Duodenal mucosa (tissue), 2 donors: ENCODE measurements around the gene LARP7.
A peak's percentile ranks its signal among the peaks of the same experiment; 100 is the strongest.
"Not testable (repeated sequence)": the region's sequence is repeated elsewhere in the genome, so short reads cannot be mapped to it uniquely, and the experiment has no call there.

ENCODE experiments used
- H3K27ac ChIP-seq: one replicate; pipeline ENCODE4 v1.7.0; 2013; ENCODE audit warnings: low read depth, low read length
- H3K27me3 ChIP-seq, 2 donors: one replicate each; pipeline ENCODE4 v1.7.0; 2013; ENCODE audit warnings: low read length in 2 of 2, control low read depth in 1 of 2; ENCODE audit not compliant: insufficient read depth in 2 of 2, control insufficient read depth in 1 of 2
- H3K36me3 ChIP-seq, 2 donors: one replicate each; pipeline ENCODE4 v1.7.0; 2013; ENCODE audit warnings: low read length in 2 of 2, control low read depth in 1 of 2; ENCODE audit not compliant: insufficient read depth in 2 of 2, control insufficient read depth in 1 of 2
- H3K4me1 ChIP-seq, 2 donors: one replicate each; pipeline ENCODE4 v1.7.0; 2013; ENCODE audit warnings: low read length in 2 of 2, control low read depth in 1 of 2; ENCODE audit not compliant: insufficient read depth in 2 of 2, control insufficient read depth in 1 of 2
- H3K4me3 ChIP-seq, 2 donors: one replicate each; pipeline ENCODE4 v1.7.0; 2013; ENCODE audit warnings: low read length in 2 of 2, low read depth in 1 of 2
- H3K9ac ChIP-seq, 2 donors: one replicate each; pipeline ENCODE4 v1.7.0; 2013; ENCODE audit warnings: low read length in 2 of 2, low read depth in 1 of 2
- H3K9me3 ChIP-seq, 2 donors: one replicate each; pipeline ENCODE4 v1.7.0; 2013; ENCODE audit warnings: low read length in 2 of 2, control low read depth in 1 of 2; ENCODE audit not compliant: control insufficient read depth in 1 of 2

LARP7 gene

DNA sequence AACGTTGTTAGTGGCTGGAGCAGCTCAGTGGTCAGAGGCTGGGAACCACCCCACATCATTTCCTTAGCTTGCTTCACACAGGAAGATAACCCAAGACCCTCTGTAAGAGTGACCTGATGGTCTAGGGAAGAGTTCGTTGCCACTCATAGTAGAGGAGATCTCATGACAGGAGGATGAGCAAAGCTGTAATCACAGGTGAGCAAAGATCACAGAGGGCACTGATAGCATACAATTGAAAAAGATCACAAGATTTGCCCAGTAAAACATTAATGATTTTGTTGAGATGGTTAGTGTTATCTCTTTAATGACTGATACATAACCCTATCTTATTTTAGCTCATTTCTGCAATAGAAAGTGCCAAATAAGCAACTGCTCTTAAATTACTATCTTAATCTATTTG, 44.1 kb downstream of the LARP7 start:
- Histone ChIP-seq H3K36me3 (no peaks in the 10 kb centered on the region), H3K4me3 (no peak overlapping the region), H3K4me1 (no peaks in the 10 kb centered on the region), H3K9me3 (no peaks in the 10 kb centered on the region), H3K9ac (no peak overlapping the region), H3K27me3 (no peaks in the 10 kb centered on the region), H3K27ac (no peak overlapping the region)

DNA sequence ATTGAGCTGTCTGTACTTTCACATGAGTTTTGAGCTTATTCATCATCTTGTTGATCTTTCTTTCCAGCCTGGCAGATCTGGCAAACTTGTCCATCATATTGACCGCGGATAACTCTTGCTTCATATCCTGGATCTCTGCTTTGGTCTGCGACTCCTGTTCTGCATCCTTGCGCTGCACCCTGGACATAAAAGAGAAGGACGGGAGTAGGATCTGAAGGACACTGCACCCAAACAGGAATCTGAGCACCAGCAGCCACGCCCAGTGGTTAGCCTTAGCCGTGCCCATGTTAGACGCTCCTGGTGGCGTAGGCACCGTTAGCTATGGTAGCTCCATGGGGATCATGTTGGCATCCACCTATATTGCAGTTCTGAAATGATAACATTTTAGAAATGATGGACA, 56.6 kb downstream of the LARP7 start:
- Histone ChIP-seq H3K4me1 (no peaks in the 10 kb centered on the region), H3K9ac (no peak overlapping the region), H3K36me3 (no peaks in the 10 kb centered on the region), H3K27ac (no peak overlapping the region), H3K4me3 (no peak overlapping the region), H3K9me3 (no peaks in the 10 kb centered on the region), H3K27me3 (no peaks in the 10 kb centered on the region)

DNA sequence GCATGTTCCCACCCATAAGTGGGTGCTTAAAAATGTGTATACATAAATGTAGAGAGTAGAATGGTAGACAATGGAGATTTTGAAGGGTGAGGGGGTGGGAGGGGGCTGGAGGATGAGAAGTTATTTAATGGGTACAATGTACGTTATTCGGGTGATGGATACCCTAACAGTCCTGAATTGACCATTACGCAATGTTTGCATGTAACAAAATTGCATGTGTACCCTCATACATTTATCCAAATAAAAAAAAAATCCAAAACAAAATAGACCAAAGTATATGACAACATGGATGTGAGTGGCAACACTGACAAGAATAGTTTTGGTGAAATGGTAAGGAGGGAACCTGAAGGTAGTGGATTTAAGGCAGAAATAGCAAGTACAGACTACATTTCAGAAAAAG, 63.7 kb downstream of the LARP7 start:
- no peak overlapping the region for H3K9ac ChIP-seq
- H3K27me3 ChIP-seq = peaks cover 11 to 16% of the 10 kb centered on the region in 2 donors

DNA sequence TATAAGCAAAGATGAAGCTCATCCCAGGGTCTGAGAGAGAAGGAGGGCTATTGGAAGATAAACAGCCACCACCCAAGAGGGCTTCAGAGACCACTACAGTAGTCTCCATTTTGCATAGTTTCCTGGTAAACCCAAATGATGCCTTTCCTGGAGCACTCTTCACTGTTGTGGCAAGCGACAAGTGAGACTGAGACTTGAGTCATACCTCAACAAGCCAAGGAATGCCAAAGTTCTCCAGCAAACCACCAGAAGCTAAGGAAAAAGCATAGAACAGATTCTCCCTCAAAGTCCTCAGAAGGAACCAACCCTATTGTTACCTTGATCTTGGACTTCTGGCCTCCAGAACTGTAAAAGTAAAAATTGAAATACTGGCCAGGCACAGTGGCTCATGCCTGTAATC, 65.9 kb downstream of the LARP7 start:
- no peaks in the 10 kb centered on the region for H3K9me3 ChIP-seq
- H3K27ac ChIP-seq = no peak overlapping the region
- H3K36me3 ChIP-seq = no peaks in the 10 kb centered on the region
- peaks cover 28 to 31% of the 10 kb centered on the region in 2 donors for H3K27me3 ChIP-seq
- H3K4me1 ChIP-seq = peaks cover 7 to 9% of the 10 kb centered on the region in 2 donors
- no peak overlapping the region for H3K9ac ChIP-seq
- no peak overlapping the region for H3K4me3 ChIP-seq

More for the DNA sequence above, 63.7 kb downstream of the LARP7 start:
- Histone ChIP-seq H3K4me1 (peaks cover 0 to 3% of the 10 kb centered on the region in 2 donors), H3K4me3 (no peak overlapping the region), H3K36me3 (no peaks in the 10 kb centered on the region), H3K27ac (no peak overlapping the region), H3K9me3 (no peaks in the 10 kb centered on the region)

DNA sequence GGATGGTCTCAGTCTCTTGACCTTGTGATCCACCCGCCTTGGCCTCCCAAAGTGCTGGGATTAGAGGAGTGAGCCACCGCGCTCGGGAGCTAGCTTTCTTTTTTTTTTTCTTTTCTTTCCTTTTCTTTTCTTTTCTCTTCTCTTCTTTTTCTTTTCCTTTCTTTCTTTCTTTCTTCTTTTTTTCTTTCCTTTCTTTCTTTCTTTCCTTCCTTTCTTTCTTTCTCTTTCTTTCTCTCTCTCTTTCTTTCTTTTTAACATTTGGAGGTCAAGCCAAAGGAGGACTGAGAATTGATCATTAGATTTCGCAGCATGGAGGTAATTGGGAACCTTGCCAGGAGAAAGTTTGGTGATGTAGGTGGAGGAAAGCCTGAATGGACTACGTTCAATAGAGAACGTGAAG, 67.4 kb downstream of the LARP7 start:
- Histone ChIP-seq H3K27ac (no peak overlapping the region), H3K4me1 (peaks cover 7 to 9% of the 10 kb centered on the region in 2 donors), H3K27me3 (peaks cover 29 to 32% of the 10 kb centered on the region in 2 donors), H3K4me3 (no peak overlapping the region), H3K9ac (no peak overlapping the region), H3K9me3 (no peaks in the 10 kb centered on the region), H3K36me3 (no peaks in the 10 kb centered on the region)

DNA sequence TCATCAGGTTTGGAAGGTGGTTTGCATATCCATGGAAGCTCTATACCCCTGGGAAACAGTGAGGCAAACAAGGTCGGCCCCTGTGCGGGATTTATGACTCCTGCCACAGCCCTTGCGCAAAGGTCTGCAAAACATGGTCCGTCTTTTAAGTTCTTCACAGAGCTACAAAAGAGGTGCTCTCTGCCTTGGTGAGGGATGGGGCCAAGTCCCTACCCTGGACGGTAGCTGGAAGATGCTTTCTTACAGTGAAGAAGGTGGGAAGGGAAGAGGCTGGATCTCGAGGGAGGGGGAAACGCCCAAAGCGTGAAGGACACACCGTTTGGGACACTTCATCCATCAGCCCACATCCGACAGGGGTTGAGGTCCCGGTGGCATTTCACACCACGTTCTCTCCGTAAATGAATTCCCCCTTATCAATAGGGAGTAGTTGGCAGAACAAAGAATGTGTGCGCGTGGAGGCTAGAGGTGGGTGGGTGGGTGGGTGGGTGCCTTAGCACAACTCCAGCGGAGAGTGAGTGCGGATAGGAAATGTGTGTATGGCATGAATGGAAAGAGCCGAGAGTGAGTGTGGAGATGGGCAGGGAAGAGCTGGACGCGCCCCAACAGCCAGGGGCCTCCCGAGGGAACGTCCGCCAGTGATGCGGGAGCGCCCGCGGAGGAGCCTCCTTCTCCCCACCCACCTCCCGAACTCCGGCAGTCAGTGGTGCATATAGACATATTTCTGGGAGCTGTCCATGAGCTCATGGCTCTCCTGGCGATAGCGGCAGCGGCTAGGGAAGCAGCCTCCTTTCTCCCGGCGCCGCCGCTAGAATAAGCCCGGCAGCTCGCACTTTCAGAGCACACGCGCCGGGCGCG, 68.3 kb downstream of the LARP7 start:
- H3K9ac ChIP-seq = no peak overlapping the region
- no peak overlapping the region for H3K27ac ChIP-seq
- H3K36me3 ChIP-seq = no peaks in the 10 kb centered on the region
- peaks cover 29 to 32% of the 10 kb centered on the region in 2 donors for H3K27me3 ChIP-seq
- peaks cover 7 to 9% of the 10 kb centered on the region in 2 donors for H3K4me1 ChIP-seq
- no peaks in the 10 kb centered on the region for H3K9me3 ChIP-seq
- peak overlapping the region in 1 of 2 donors; percentile 34 for H3K4me3 ChIP-seq

DNA sequence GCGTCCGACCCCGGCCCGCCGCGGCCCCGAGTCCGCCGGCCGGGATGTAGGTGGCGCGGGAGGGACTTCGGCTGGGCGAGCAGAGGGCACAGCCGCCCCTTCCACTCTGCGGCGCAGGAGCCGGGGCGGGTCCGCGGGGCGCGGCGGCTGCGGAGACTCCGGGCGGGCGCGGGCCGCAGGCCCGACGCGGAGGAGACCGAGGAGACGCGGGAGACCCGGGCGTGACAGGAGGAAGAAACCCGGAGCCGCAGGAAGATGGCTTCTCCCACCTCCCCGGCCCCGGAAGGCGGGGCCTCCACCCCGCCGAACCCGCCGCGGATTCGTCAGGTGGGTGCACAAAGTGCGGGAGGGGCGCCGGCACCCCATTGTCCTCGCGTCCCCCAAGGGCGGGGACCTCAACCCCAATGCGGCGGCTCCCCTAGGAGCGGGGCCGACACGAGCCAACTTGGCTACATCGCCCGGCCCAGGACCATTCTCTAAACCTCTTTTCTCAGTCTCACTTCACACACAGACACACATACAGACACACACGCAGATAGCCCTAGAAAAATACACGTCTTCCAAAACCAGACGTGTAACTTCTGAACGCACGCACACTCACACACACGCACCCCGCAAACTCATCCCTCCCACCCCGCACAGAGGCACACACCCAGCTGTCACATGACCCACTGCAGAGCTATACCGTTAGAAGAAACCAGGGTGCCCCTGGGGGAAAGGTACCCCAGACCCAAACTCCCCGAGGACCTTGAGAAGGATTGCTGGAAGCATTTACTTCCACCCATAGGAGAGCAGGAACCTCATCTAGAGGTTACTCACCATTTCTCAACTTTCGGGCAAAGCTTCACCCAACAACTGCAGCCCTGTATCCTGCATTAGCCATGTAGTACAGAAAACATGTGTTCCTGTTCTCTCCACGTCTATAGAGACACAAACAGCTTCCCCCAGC, 69.2 kb downstream of the LARP7 start:
- H3K36me3 ChIP-seq, H3K9ac ChIP-seq, H3K4me1 ChIP-seq, H3K9me3 ChIP-seq, H3K27ac ChIP-seq: not testable (repeated sequence)
- Histone ChIP-seq H3K4me3 (peak overlapping the region; percentile 51 to 61), H3K27me3 (peaks cover 29% of the 10 kb centered on the region in 2 donors)

DNA sequence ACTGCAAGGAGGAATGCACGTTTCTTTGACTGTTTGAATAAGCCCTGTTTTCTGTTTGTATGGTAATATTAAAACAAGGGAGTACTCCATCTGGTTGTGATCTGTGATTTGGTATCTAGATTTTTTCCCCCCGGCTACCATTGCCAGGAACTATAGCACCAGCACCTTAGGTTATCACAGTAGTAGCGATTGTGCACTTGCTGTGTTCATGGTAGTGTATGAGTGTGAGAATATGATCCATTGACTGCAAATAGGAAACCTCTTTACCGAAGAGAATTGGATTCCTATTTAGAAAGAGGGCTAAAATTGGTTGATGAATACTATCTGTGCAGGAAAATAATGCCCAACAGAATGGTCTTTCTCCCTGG, 69.9 kb downstream of the LARP7 start:
- no peak overlapping the region for H3K27ac ChIP-seq
- H3K9me3 ChIP-seq = no peaks in the 10 kb centered on the region
- H3K4me1 ChIP-seq = peaks cover 7 to 9% of the 10 kb centered on the region in 2 donors
- peaks cover 29% of the 10 kb centered on the region in 2 donors for H3K27me3 ChIP-seq
- no peaks in the 10 kb centered on the region for H3K36me3 ChIP-seq
- H3K4me3 ChIP-seq = peak overlapping the region in 1 of 2 donors; percentile 61
- no peak overlapping the region for H3K9ac ChIP-seq
